Right renal pelvis (tissue), 4 donors: ENCODE measurements around the gene SF3A2. TPM values are rescaled to one million over a fixed set of nuclear protein-coding genes. Genes with fewer than 3 reads are reported as not detected.

ENCODE experiments used
- DNase-seq, 4 donors: peaks; one replicate each; pipeline ENCODE4 v3.0.0-alpha.2; 2013; ENCODE audit warnings: low read depth in 4 of 4, low spot score in 3 of 4, missing footprints in 1 of 4
- polyA plus RNA-seq, 4 donors: library from polyadenylated mRNA; unstranded; fragments of 120-200 nt; gene quantifications; one replicate each; pipeline ENCODE4 v1.2.1, GENCODE V29; 2013; ENCODE audit not compliant: insufficient read length in 4 of 4

Gene SF3A2
- polyA plus RNA-seq, 4 donors: 65.4 to 91.1 (median 73.2) TPM

DNA sequence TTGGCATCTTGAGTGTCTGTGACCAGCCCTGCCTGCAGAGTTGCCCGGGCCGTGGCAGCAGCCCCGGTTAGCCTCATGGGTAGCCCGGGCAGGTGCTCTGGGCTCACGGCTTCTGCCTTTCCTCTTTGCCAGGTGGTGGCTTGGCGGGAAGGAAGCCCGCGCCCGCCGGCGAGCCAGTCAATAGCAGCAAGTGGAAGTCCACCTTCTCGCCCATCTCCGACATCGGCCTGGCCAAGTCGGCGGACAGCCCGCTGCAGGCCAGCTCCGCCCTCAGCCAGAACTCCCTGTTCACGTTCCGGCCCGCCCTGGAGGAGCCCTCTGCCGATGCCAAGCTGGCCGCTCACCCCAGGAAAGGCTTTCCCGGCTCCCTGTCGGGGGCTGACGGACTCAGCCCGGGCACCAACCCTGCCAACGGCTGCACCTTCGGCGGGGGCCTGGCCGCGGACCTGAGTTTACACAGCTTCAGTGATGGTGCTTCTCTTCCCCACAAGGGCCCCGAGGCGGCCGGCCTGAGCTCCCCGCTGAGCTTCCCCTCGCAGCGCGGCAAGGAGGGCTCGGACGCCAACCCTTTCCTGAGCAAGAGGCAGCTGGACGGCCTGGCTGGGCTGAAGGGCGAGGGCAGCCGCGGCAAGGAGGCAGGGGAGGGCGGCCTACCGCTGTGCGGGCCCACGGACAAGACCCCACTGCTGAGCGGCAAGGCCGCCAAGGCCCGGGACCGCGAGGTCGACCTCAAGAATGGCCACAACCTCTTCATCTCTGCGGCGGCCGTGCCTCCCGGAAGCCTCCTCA lies 10.4 kb upstream of the SF3A2 start:
- DNase-seq: no peak

DNA sequence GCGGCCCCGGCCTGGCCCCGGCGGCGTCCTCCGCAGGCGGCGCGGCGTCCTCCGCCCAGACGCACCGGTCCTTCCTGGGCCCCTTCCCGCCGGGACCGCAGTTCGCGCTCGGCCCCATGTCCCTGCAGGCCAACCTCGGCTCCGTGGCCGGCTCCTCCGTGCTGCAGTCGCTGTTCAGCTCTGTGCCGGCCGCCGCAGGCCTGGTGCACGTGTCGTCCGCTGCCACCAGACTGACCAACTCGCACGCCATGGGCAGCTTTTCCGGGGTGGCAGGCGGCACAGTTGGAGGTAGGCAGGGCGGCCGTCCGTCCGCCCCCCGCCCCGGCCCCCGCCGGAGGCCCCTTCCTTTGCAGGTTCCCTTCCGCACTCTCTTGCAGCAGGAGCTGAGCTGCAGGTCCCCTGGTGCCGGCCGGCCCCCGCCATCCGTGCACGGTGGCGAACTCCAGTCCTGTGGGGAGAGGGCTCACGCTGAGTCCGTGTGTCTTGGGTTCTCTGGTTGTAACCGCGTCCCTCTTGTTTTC lies 9.7 kb upstream of the SF3A2 start:
- no peak for DNase-seq

DNA sequence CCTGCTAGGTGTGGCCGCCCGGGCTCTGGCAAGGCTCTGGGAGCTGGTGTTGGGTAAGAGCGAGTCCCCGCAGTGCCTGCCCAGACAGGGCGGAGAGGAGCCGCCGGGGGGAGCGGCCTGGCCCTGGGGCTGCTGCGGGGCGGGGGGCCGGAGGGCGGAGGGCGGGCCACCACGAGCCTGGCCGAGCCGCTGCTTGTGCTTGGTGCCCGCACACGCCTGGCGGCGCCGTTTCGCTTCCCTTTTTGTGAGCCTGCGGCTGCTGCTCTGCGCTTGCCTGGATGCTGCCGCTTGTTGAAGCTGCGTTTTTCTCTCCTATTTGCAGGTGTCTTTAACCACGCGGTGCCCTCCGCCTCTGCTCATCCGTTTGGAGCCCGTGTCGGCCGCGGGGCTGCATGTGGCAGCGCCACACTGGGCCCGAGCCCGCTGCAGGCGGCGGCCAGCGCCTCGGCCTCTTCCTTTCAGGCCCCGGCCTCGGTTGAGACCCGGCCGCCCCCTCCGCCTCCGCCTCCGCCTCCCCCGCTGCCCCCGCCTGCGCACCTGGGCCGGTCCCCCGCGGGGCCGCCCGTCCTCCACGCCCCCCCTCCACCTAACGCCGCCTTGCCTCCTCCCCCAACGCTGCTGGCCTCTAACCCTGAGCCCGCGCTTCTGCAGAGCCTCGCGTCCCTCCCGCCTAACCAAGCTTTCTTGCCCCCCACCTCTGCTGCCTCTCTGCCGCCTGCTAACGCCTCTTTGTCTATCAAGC lies 9.0 kb upstream of the SF3A2 start:
- no peak for DNase-seq

DNA sequence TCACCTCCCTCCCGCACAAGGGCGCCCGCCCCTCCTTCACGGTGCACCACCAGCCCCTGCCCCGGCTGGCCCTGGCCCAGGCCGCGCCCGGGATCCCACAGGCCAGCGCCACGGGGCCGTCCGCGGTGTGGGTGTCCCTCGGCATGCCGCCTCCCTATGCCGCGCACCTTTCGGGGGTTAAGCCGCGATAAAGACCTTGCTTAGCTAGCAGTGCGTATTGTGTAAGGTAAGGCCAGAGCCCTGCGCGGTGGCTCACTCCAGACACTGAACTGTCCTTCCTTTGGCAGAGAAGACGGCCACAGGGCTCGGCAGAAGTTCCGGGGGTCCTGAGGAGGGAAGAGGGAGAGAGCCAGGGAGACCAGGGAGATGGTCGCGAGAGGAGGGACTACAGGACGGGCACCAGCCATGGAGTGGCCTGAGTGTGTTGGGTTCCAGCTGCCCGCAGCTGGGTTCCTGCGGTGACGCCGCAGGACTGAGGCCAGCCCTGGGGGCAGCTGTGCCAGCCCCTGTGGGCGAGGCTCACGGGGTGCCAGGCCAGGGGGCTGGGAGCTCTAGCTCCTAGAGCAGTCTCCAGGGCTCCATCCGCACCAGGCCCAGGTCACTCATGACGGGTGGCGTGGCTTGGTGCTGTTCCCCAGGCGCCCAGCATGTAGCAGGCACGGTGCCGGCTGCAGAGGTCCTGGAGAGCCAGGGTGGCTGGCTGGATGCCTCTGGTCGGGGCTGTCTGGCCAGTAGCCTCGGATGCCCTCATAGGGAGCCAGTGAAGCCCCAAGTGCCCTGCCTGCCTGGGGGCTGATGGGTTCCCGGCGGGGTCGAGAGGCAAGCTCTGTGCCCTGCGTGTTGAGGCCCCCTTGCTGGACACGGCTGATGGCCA lies 8.2 kb upstream of the SF3A2 start:
- no peak for DNase-seq

DNA sequence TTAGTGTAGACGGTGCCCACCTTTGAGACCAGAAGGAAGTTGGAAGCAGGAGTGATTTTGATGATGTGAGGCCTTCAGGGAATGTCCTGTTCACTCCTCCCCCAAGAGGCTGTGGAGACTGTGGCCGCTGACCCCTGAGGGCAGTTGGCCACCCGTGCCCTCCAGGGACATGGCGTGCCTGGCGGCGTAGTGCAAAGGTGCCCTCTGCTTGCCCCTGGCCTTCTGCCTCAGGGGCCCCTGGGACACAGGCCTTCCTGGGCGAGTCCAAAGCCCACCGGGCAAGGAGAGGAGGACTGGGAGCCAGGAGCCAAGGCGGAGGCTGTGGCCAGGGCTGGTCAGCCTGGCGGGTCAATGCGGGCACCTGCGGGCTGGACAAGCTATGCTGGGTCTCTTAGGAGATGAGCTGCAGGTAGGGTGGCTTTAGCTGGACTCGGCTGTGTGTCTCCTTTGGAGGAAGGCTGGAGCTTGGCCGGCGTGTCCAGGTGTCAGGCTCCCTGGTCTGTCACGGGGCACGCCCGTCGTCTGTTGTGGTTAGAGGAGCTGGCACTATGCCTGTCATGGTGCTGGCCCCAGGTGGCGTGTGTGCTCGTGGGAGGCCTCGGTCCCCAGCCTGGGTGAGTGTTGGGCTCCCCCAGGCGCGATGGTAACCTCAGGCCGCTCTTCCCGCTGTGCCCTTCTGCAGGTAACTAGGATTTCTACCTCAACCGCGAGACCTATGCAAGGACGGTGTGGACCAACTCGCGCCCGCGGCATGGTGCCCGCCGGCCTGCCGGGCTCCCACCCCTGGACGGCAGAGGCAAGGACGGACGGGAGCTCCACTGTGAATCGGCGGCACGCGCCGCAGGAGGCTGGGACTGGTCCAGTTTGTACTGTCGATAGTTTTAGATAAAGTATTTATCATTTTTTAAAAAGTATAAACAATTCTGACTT lies 7.3 kb upstream of the SF3A2 start:
- no peak for DNase-seq

DNA sequence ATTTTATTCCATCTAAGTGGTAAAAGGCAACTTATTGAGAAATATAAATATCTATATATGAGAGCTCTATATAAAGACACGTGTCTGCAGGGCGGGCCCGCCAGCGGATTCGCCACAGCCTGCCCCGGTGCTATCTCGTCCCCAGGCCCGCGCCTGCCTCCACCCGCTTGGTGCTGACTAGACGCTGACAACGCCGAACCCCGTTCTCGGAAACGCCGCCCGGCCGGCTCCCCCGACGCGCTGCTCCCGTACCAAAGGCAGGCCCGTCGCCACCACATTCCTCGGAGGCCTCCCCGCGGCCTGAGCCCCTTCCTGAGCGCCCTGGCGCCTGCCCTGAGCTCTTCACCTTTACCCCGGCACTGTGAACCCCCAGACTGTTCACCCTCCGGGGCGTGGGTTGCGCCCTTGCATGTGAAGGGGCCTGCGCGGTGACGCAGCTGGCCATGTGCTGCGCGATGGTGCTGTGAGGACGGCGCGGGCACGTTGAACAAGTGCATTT lies 6.5 kb upstream of the SF3A2 start:
- no peak for DNase-seq

DNA sequence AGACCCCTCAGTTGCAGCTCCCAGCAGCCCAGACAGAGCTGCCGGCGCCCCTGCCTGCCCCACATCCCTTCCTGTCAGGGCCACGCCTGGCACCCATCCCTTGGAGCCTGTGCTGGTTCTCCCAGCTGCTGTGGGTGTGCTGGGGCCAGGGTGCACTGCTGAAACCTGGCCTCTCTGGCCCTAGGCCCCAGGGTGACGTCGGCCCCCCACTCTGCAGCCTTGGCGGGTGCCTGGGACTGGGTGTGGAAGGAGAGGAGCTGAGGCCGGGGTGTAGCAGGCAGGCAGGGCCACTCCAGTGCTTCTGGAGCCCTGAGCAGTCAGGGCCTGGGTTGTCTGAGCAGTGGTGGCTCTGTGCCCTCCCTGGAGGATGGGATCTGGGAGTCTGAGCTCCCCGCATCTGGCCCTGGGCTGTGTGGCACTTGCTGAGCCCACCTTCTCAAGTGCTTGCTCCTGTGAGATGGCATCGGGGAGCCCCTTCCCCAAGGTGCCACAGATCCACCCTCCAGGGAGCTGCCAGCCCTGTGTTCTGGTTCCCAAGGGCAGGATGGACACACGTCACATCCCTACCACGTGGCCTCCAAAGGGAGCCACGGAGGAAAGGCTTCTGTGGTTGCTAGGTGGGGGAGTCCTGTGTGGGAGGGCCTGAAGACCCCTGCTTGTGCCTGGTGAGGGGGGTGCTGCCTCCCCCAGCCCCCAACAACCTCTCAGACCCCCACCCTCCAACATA lies 5.7 kb upstream of the SF3A2 start:
- DNase-seq: no peak

DNA sequence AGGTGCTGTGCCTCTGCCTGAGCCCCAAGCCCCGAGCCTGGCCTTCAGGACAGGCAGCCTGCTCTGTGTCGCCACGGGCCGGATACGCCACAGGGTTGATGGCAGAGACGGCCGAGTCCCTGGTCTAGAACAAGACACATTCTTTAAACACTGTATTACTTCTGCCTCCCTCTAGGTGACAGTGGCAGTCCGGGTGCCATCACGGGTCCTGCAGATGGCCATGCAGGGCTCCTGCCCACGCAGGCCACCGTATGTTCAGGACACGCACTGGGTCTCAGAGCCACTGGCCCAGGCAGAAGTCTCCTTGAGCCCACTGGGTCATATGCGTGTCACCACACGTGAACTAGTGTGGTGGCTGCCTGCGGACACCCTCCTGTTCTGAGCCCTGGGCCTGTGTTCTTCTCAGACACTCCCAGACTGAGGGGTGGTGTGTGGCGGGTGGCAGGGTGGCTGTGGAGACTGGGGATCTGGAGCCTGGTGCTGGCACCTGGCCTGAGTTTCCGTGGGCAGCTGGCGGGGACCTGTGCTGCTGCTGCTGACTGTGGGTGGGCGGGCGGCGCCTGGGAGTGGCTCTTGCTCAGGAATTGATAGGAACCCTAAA lies 4.9 kb upstream of the SF3A2 start:
- DNase-seq: no peak

DNA sequence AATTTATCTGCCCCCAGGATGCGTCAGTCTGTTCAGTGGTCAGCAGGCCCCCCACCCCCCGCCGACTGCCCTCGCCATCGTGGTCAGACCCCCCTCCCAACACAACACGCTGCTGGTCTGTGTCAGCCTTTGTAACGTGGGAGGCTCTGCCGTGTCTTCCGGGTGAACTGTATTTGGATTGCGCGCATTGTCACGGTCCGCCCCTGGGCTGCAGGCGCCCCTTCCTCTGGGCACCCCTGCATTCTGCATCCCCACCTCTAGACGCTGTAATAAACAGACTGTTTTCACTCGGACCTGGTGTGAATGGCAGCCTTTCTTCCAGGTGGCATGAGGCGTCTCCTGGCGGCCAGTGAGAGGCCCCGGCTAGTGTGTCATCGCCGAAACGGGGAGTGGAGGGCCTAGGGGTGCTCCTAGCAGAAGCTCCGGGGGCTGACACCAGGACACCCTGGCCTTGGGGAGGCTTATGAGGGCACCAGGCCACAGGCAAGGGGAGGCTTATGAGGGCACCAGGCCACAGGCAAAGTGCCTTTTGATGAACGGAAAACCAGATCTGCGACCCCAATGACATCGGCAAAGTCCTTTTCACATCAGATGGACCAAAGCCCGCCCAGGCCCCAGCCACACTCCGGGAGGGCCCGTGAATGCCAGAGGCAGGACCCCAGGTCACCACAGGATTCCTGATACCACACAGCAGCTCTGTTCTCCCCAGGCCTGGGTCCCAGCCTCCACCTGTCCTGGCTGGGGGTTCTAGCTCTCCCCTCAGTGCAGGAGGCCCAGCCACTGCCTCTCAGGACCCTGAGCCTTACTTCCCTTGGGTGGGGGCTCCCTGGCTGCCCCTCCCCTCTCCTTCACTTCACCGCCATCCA lies 4.1 kb upstream of the SF3A2 start:
- DNase-seq: no peak

DNA sequence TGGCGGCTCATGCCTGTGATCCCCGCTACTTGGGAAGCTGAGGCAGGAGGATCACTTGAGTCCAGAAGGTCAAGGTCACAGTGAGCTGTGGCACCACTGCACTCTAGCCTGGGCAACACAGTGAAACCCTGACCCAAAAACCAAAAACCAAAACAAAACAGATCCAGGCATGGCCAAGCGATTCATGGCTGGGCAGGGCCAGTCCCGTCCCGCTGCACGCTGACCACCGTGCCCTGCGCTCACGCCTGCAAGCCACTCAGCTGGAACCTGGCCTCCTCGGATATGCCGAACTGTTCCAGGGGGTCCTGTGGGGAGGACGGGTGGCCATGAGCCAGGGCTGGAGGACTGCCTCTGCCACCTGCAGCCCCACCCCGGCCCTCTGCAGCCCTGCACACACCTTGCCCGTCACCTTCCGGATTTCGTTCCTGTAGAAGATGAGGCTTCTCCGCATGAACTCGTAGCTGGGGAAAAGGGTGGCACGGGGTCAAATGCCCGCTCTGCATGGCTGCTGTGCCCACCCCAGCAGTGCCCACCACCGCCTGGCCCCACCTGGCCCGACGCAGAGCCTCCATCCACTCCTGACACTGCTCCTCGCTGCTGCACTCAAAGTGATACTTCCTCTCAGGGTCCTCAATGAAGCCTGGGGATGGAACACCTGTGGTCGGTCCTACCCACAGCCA lies 2.9 kb upstream of the SF3A2 start:
- no peak for DNase-seq

DNA sequence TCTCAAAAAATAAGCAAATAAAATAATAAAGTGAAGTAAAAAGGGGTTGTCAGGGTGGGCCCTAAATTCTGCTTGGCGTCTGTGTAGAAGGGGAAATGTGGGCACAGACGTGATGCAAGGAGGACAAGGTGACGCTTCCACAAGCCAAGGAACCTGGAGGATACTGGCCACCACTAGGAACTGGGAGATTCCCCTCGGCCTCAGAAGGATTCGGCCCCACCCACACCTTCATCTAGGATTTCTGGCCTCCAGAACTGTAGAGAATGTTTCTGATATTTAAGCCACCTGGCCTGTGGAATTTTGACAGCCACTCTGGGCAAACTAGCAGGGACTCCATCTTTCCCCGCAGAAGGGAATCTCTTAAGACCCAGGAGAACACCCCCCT lies 1.6 kb upstream of the SF3A2 start:
- no peak for DNase-seq

DNA sequence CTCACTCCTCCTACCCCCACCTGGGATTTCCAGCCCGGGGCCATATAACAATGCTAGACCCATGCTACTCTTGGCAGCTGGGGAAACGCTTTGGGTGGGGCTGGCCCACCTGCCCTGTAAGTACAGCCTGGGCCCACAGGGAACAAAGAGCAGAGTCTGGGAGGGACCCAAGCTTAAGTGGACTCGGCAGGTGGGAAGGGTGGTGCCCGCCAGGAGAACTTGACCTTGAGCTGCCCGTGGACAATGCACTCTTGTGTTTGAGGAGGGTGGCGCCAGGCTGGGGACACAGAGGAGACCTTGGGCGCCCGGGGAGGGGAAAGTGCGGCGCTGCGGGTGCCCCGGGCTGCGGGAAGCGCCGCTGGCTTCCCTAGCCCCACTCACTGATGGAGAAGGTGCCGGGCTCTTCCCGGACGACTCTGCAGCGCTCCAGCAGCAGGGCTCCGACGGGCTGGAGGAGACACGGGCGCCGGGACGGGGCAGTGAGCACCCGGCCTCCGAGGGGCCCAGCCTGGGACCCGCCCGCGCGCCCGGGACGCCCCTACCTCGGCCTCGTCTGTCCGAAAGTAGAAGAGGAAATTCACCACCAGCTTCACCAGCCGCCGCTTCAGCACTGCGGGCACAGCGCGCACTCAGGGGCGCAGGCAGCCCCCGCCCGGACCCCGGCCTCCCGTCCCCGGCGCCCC lies 1.1 kb upstream of the SF3A2 start:
- DNase-seq: no peak

DNA sequence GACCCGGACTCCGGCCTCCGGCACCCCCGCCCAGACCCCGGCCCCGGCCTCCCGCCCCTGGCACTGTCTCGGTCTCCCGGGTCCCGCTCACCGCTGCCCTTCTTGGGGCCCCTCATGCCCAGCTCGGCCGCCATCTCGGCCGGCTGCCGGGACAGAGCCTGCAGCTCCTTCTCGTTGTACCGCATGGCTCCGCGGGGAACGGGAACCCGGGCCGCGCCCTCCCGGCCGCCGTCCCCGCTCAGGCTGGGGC lies 635 bp upstream of the SF3A2 start:
- no peak for DNase-seq

DNA sequence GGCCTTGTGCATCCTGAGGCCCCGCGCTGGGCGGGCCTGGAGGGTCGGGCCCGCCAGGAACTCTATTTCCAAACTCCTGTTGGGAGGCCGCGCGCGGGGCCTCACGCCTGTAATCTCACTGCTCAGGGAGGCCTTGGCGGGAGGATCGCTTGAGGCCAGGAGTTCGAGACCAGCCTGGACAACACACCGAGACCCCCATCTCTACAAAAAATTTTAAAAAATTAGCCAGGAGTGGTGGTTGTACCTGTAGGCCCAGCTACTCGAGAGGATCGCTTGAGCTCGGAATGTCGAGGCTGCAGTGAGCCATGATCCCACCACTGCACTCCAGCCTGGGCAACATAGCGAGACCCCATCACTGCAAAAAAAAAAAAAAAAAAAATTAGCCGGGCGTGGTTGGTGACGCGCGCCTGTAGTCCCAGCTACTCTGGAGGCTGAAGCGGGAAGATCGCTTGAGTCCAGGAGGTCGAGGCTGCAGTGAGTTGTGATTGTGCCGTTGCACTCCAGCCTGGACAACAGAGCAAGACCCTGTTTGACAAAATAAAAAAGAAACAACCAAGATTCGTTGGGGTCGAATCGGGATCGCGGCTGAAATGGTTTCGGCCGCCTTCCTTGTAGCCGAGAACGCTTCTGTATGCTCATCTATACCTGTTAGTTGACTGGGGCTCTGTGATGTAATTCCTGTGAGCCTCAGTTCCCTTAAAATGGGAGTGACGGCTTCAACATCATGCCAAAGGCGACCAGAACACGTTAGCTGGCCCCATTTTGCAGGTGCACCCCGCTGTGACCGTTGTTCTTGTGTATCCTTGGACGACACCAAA lies 636 bp downstream of the SF3A2 start:
- no peak for DNase-seq

DNA sequence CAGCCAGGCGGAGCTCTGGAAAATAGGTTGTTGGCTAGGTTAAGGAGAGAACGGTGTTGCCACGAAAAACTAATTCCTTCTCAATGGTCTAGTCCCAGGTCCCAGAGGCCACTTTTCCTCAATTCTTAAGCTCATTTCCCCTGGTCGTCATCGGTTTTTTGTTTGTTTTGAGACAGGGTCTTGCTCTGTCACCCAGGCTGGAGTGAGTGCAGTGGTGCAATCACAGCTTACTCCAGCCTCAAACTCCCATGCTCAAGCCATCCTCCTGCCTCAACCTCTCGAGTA lies 1.2 kb downstream of the SF3A2 start:
- no peak for DNase-seq

DNA sequence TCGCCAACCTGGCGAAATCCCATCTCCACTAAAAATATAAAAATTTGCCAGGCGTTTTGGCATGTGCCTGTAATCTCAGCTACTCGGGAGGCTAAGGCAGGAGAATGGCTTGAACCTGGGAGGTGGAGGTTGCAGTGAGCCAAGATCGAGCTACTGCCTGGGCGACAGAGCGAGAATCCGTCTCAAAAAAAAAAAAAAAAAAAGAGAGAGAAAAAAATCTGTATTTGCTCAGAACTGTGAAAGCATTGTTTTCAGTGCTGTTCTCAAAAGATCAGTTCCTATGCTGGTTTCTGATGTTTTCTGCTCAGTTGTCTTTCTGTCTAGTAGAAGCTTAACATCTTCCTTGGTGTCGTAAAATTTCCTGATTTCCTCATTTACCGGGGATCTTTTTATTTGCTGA lies 2.5 kb downstream of the SF3A2 start:
- no peak for DNase-seq
